CD4-positive, alpha-beta T cell treated with Interleukin-6 at 100 ng/mL for 8 hours (primary cell): Measurements from ENCODE around the gene CCL2.
"Not testable (repeated sequence)": the region's sequence is repeated elsewhere in the genome, so short reads cannot be mapped to it uniquely, and the experiment has no call there.

Experiments
- DNase-seq: peaks from one replicate; pipeline ENCODE4 v3.0.0-alpha.2; 2020; ENCODE audit warnings: mixed read lengths, low spot score

The CCL2 gene

DNA sequence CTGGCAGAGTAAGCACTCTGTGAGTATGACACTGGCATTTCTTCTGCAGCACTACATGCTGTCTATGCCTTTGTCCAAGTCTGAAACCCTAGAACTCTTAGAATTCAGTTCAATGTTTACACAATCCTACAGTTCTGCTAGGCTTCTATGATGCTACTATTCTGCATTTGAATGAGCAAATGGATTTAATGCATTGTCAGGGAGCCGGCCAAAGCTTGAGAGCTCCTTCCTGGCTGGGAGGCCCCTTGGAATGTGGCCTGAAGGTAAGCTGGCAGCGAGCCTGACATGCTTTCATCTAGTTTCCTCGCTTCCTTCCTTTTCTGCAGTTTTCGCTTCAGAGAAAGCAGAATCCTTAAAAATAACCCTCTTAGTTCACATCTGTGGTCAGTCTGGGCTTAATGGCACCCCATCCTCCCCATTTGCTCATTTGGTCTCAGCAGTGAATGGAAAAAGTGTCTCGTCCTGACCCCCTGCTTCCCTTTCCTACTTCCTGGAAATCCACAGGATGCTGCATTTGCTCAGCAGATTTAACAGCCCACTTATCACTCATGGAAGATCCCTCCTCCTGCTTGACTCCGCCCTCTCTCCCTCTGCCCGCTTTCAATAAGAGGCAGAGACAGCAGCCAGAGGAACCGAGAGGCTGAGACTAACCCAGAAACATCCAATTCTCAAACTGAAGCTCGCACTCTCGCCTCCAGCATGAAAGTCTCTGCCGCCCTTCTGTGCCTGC, at the start of gene CCL2:
TSS of gene CCL2 (plus strand) at position 635 of the 730 bp plus-strand sequence. CDS start at position 700, 65 bp downstream.
- no peak for DNase-seq

DNA sequence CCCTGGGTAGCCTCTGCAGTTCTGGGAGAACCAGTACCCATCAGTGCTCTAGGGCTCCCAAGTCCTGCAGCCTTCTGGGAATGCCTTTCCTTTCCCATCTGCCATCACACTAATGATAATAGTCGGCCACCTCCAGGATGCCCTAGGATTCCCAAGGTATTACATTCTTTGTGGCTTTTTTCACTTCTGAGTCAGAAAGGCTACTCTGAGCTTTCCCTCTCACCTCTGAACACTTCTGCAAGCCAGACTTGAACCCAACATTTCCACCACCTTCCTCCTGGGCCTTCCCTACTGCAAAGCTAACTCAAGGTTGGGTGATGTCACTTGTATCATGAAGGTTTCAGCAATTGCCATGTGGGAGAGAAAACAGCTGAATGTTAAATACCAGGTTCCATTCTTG, 49.7 kb upstream of the CCL2 start:
- DNase-seq, result no peak

DNA sequence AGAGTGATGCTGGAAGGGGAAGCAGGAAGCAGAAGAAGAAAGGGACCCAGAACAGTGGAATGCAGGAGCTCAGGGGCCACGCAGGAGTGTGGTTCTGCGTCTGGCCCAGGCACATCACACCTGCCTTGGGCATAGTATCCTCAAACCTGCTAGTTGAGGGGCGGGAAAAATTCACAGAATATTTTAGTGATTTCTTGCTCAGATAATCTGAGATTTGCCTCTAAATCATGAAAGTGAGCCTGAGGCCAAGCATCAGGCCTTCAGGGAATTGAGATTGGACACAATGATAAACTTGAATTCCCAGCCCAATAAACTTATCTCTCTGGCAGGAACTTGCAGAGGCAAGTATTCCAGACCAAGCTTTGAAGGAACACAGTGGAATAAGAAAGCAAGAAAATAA, 48.5 kb upstream of the CCL2 start:
- no peak for DNase-seq

DNA sequence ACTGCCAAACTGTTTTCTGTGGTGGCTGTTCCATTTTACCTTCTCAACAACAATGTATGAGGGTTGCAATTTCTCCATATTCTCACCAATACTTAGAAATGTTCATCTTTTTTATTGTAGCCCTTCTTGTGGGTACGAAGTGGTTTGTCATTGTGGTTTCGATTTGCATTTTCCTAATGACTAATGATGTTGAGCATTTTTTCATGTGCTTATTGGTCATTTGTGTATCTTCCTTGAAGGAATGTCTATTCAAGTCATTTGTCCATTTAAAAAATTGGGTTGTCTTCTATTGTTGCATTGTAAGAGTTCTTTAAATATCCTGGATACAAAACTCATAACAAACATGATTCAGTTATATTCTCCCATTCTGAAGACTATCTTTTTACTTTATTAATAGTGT, 47.5 kb upstream of the CCL2 start:
- no peak for DNase-seq

DNA sequence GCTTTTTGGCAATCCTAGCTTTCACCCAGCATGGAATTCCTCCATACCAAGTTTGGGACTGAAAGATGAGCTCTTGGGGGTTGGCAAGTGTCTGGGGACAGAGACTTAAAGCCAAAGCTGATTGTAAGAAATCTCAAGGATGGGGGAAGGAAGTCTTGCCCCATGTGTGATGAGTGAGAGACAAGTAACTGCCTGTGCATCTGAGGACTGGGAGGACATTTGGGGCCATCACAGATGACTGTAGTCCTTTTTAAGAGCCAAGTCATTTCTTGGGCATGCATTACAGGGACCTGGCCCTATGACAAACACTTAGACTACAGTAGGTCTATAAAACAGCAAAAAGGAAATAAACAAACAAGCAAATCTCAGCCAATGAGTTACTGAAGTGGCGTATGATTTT, 36.3 kb upstream of the CCL2 start:
- no peak for DNase-seq

DNA sequence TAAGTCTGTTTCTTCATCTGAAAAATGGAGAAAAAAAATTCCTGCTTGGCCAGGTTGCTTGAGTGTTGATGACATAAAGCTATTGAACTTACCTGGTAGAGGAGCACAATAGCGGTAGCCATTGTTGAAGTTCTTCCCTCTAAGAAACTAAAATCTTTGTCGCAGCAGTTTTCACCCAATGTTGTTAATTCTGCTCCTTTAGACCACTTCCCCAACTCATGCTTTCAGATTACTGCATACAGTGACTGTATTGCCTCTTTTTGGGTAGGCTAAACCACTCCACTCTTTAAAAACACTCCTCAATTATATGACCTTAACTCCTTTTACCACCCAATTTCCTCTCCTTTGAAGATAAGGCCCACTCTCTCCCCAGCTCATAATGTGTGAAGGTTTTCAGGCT, 35.7 kb upstream of the CCL2 start:
- DNase-seq, result no peak

DNA sequence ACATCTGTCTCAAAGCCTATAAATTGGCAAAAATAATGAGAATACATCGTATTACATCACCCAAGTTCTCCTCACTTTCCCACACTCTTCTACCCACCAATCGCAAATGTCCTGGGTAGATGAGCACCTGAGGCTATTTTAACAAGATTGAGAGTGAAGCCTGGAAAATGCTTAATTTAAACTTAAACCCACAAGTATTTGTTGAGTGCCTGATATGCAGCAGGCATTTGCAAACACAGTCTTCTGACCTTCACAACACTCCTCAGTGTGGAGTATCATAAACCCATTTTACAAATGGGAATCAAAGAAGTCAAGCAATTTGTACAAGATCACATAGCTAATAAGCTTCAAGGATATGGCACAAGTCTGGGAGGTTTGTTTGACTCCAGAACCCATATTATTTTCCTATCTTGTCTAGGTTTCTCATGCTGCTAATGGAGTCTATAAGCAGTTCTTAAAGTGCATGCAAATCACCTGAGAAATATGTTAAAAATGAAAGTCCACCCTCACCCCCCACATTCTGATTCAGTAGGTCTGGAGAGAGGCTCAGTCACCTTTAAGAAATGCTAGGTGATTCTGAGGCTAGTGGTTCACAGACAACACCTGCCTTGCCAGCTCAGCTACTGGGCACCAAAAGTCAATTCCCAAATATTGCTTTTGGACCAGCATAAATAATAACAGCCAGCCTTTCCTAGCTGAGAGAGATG, 34.9 kb upstream of the CCL2 start:
- DNase-seq, result no peak

DNA sequence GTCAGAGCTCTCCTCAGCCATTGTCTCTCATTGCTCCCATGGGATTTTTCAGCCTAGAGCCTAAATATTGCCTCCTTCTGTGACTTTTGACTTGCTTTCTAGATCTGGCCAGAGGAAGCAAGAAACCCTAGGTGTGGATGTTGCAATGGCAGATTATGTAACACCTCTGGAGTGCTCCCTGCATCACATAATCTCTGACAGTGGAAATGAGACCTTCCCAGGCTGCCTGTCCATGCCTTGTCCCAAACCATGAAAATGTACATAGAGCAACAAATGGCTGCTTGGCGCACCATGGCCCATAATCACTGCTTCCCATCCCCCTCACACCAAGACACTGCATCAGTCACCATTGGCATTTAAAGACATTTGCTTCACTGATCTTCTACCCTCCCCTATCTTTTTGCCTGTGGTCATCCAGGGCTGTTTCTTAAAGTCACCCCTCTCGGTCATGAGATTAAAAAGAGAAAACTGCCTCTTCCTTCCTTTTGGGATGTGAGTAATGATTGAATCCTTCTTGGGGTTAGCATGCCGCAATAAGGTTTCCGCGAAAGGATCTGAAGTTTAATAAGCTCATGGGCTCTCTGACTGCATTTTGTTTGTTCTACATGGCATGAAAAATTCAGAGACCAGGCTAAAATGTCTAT, 34.2 kb upstream of the CCL2 start:
- DNase-seq, result no peak

DNA sequence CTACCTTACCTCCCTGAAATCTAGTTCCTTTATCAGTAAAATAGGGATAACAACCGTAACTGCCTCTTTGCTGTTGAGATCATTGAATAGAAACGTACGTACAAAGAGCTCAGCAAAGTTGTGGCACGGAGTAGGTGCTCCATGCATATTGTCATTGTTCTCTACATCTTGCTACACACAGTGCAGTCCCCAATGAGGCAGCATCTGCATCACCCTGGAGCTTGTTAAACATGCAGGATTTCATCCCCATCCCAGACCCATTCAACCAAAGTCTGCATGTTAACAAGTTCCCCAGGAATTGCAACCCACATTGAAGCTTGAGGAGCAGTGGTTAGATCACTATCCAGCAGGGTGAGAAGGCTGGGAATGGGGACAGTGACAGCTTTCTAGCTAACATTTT, 33.7 kb upstream of the CCL2 start:
- DNase-seq, result no peak

DNA sequence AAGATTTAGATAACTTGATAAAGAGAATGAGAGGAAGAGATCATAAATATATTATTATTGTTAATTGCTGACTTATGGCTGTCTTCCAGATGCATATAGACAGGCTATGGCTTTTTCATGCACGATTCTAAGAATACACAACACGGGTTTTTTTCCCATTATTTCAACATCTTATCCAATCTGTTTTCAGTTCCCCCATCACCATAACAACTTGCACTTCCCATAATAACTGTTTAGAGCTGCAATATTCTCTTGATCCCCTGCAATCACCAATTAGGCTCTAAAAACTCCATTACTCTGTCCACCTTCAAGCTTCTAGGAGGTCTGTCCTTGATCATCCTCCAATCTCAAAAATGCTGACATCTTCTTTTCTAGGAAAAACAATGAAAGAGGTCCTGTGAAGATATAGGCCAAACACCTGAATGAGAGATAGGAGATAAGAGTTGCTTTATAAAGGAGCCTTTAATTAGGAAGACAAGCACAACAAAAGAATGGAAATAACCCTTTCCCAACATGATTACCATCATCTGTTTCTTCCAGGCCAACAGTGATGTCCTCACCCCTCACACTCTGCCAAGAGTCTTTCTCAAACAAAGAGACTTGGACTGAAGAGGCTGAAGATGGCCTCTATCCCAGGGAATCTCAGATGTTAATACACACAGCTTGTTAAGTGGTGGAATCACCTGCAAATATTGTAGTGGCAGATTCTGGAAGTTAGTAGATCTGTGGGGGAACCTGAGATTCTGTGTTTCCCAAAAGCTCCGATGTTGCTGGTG, 32.2 kb upstream of the CCL2 start:
- no peak for DNase-seq

DNA sequence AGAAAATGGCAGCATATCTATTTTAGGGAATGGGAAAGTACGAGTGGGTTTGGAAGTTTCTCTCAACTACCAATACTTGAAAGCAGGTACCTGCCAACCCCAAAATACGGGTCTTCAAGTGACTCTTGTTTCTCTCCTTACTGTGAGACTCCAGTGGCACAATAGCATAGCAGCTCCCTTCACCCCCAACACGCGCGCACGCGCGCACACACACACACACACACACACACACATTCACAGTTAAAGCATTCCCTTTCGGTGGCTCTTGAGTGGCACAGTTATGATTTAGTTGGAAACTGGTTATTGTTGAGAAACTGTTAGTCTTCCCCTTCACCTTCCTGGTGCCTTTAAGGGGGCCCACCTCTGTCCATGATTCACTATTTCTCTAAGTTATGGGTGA, 30.0 kb upstream of the CCL2 start:
- no peak for DNase-seq

DNA sequence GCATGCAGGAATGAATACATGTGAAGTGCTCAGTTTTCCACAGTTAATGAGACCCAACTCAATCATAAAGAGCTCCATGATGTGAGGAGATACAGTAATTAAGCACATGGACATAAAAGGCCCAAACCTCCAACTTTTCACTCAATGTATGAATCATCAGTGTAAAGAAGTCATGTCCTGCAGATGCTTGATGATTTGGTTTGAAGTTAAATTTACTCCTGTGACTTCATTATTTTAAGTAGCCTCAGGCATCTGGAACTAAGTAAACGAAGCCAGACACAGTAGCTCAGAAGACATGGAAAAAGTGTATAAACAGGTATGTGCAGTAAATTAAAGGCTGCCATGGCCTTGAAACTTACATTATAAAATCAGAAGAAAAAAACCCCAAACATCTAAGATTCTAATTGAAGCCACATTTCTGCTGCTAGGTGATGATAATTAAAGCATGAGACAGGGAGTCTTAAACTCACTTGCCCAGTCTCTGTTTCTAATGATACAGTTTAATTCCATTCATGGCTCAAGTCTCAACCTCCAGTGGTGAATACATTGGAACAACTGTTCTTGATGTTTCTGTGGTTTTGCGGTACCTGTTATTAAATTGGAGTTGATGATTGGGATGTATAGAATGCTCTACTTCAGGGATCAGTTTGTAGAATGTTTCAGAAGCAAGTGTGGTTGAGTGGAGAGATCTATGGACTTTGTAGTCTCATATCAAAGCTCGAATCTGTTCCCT, 28.9 kb upstream of the CCL2 start:
- DNase-seq, result no peak

DNA sequence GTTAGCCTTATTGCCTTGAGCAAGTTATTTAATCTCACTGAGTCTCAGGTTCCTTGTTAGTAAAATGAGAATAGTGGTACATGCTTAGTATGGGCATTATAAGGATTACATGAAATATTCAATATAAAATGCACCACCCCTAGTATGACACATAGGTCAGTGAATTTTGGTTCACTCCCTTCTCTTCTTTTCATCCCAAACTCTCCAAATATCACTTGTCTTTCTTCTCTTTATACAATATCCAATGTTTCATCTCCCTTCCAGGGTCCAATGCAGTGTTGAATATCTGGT, 28.4 kb upstream of the CCL2 start:
- DNase-seq, result no peak

DNA sequence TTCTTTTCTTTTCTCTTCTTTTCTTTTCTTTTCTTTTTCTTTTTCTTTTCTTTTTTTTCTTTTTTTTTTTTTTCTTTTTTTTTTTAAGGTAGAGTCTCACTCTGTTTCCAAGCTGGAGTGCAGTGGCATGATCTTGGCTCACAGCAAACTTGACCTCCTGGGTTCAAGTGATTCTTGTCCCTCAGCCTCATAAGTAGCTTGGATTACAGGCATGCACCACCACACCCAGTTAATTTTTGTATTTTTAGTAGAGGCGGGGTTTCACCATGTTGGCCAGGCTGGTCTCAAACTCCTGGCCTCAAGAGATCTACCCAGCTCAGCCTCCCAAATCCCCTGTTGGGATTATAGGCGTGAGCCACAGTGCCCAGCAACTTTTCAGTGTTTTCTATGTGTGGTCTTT, 27.8 kb upstream of the CCL2 start:
- DNase-seq, result not testable (repeated sequence)

DNA sequence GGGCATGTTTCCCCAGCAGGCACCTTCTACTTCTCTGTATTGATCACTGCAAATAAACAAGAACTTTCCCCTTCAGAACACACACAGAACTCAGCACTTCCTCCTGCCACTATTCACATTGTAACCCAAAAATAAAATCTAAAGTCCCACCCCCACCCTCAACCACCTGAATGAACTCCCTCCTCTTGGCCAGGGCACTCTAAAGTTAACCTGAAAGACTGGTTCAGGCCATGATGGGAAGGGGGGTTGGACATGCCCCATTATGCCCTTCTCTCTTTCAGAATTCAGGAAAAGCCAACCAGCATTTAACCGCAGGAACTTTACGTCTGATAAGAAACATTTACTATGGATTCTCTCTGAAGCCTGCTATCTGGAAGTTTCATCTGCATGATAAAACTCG, 27.4 kb upstream of the CCL2 start:
- DNase-seq, result no peak

DNA sequence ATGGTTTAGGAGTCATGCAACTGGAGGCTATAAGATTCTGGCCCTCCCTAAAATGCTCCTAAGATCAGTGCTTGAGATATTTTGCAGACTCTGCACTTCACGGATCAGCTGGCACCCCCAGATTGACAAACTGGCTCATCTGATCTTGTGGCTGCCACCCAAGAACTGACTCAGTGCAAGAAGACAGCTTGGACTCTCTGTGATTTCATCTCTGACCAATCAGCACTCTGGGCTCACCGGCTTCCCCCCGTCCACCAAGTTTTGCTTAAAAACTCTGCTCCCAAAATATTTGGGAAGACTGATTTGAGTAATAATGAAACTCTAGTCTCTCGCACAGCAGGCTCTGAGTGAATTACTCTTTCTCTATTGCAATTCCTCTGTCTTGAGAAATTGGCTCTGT, 26.3 kb upstream of the CCL2 start:
- DNase-seq, result no peak

DNA sequence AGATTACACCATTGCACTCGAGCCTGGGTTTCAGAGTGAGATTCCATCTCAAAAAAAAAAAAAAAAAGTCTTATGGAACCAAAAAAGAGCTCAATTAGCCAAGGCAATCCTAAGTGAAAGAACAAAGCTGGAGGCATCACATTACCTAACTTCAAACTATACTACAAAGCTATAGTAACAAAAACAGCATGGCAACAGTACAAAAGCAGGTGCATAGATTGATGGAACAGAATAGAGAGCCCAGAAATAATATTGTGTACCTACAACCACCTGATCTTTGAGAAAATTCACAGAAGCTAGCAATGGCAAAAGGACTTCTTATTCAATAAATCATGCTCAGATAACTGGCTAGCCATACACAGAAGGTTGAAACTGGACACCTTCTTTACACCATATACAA, 24.7 kb upstream of the CCL2 start:
- no peak for DNase-seq

DNA sequence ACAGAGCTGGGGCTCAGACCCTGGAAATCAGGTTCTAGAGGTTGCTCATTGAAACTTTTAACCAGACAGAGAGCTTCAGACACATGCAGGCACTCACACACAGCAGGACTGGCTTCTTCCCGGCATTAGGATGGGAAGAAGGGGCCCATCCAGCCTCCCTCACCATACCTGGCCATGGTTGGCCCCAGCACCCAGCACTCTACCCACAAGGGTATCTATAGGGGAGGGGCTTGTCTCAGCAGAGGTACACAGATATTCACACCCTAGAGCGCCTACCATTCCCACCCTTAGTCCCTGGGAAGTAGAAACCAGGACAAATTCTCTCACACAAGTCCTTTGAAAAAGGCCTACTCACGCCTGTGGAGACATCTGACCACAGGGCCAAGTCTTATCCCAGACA, 20.5 kb upstream of the CCL2 start:
- DNase-seq, result no peak

DNA sequence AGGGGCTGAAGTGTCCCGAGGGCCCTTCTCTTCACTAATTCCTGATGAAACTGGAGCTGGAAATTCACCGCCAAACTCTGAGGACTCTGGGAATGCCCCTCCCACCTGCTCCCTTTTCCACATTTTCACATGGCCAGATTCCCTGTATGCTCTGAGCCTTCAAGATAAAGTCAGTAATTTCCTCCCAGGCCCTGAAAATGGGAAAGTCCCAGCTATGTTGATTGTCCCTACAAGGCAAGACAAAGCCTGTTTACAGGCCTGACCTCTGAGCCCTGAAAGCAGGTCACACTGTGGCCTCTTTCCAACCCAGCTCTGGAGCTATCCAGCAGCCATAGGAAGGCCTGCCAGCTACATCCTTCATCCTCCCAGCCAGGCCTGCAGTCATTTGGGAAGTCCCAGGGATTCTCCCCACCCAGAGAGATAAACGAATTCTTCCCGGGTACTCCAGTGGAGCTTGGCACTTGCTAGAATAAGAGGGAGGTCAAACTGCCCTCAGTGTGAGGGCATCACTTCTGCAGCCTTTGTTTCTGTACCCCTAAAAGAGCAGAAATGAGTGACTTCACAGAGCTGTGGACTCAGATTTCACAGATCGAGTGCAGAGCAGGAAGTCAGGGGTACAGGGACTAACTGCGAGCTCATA, 19.6 kb upstream of the CCL2 start:
- DNase-seq, result no peak

DNA sequence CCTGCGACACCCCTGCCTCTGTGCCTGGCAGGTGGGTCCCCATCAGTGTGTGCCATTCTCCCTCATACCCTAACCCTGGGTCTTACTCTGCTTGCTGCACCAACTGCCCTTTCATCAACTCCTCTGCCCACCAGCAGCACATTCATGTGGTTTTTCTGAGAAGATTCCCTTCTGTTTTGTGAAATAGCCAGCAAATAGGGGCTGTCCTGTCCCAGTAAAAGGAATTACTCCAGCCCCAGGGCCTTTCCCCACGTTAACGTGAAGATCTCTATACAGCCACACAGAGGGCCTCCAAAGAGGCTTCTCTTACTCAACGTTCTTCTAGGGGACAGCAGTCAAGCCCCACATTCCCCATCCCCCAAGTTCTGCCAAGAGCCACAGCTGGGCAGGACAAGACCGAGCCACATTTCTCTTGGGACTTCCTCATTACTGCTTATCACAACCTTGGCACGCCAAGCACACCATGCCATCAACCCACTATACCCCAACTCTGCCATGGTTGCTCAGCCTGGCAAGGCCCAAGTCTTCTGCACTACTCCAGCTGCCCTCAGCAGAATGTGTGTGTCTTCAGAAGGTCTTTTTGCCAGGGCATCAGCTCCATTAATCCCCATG, 18.7 kb upstream of the CCL2 start:
- DNase-seq, result no peak

DNA sequence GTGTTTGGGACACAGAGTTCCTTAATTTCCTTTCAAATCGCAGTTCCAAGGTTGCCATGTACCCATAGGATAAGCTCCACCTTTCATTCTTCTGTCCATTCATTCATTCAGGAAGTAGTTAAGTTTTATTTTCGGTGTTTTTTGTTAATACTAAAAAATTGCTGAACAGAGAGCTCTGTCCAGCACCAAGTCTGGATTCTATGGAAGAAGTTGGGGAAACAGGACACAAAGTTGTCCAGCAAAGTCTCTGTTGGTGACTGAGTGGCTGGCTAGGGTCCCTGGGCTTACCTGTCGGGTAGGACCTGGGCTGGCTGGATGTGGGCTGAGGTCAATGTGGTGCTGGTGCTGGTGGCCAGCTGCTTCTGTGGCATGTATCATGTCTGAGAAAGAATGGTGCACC, 17.6 kb upstream of the CCL2 start:
- DNase-seq, result no peak
